Loucy (cell line): ENCODE data around the gene RBMS3.

Source experiments
- EZH2phosphoT487 ChIP-seq: fragments of 200-600 bp; IDR thresholded peaks from 2 replicates; pipeline ENCODE4 v1.6.1; 2018; ENCODE audit warnings: antibody characterized with exemption, mild to moderate bottlenecking, moderate library complexity, borderline replicate concordance
- TF ChIP-seq, protein P1 (sequence below): fragments of 200-600 bp; sonication (generic); conservative IDR thresholded peaks from 2 replicates; pipeline ENCODE4 v1.5.1; 2014; ENCODE audit warnings: mild to moderate bottlenecking, antibody characterized with exemption, low read length

- TF ChIP-seq, protein P1, sequence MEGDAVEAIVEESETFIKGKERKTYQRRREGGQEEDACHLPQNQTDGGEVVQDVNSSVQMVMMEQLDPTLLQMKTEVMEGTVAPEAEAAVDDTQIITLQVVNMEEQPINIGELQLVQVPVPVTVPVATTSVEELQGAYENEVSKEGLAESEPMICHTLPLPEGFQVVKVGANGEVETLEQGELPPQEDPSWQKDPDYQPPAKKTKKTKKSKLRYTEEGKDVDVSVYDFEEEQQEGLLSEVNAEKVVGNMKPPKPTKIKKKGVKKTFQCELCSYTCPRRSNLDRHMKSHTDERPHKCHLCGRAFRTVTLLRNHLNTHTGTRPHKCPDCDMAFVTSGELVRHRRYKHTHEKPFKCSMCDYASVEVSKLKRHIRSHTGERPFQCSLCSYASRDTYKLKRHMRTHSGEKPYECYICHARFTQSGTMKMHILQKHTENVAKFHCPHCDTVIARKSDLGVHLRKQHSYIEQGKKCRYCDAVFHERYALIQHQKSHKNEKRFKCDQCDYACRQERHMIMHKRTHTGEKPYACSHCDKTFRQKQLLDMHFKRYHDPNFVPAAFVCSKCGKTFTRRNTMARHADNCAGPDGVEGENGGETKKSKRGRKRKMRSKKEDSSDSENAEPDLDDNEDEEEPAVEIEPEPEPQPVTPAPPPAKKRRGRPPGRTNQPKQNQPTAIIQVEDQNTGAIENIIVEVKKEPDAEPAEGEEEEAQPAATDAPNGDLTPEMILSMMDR: no peak
- TF ChIP-seq EZH2phosphoT487: no peak
Observed at GRCh38 chr3:29591579-29591978, 310.7 kb downstream of the RBMS3 start.
